NCI-H2107 (cell line): ENCODE data around the gene KCNK16.

Source experiments
- DNase-seq: peaks from one replicate; lab custom pipeline; 2025; lab: John Stamatoyannopoulos, UW

The KCNK16 gene

DNA sequence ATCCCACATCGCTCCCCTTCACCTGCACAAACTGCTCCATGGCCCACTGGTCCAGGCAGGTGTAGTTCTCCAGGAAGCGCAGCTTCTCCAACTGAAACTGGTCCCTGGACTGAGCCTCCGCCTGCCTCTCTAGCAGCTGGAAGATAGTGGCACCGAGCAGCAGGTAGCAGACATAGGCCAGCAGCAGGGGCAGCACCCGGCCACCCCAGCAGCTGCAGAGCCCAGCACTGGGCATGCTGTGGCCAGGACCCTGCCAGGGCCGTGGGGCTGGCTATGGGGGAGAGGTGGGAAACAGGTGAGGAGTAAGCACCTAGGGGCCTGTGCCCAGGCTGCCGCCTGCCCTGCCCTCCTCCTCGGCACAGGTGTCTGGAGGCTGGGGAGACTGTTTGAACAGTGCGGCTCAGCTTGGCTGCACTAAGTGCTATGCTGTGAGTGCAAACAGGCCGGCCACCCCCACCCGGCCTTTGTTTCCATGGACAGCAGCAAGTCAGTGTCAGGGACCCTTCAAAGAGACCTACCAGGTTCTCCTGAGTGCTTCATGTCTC, at the start of gene KCNK16:
TSS of gene KCNK16 (minus strand) at position 397 of the 545 bp plus-strand sequence. CDS start at position 235, 162 bp downstream.
- no peak for DNase-seq

DNA sequence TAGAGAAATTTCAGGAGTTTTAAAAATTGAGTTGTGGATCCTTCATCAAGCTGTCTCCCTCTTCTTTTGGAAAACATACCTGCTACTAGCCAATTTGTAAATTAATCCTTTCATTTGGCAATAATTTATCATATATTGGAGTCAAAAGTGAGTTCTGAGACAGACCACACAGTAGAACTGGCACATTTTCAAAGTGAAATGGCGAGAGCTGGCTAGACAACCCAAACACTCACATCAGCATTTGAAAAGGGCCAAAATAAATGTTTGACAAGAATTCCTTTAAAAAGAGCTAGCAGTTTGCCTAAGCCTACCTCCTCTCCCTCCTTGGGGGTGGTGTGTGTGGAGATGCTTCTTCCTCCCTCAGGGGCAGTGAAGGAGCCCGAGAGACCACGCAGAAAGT, 47.9 kb upstream of the KCNK16 start:
- DNase-seq = no peak

- DNase-seq = no peak
Measured at GRCh38 chr6:39369987-39370386, 47.5 kb upstream of the KCNK16 start.

DNA sequence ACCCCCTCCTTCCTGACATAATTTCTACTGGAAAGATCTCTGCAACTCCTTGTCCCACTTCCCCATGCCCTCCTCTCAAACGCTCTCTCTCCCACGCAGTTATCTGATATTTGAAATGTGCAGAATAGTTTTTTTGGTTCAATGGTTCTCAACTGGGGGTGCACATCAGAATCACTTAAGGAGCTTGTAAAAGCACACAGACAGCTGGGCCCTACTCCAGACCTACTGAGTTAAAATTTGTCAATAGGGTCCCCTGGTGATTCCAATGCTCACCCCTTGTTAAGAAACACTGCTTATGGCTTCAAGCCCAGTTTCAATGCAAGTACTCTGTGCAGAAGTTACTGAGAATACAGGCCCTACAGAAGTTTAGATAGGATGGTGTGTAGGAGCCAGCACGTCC, 45.2 kb upstream of the KCNK16 start:
- DNase-seq = no peak

DNA sequence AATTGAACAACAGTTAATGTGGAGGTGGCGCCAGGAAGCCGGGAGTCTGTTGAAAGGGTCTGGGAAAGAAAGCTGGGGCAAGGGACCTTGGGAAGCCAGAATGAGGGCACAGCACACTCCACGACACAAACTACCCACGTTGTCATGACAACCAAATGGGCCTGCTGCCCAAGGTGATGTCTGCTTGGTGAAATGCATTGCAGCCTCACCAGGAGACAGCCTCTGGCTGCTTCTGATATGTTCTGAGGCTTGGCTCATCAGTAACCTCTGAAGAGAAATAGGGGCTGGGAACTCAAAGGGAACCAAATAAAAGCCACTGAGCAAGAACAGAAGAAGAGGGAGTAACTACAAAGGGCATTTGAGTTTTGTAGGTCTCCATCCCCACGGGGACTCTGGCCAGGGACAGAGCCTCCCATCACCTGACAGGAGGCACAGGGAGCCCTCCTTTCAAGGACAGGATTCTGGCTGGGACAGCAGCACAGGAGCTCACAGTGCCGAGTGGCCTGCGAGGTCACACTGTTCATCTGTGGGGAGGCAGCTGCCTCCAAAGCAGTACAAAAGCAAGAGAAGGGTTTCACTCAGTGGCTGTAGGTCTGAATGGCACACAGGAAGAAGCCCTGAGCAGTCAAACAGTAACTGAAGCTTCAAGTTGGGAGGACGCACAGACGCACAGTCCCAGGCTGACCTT, 44.6 kb upstream of the KCNK16 start:
- no peak for DNase-seq

GRCh38 chr6:39365281-39366074, 43.0 kb upstream of the KCNK16 start:
- no peak for DNase-seq

- DNase-seq = no peak
Measured at GRCh38 chr6:39363280-39363679, 40.8 kb upstream of the KCNK16 start.

DNA sequence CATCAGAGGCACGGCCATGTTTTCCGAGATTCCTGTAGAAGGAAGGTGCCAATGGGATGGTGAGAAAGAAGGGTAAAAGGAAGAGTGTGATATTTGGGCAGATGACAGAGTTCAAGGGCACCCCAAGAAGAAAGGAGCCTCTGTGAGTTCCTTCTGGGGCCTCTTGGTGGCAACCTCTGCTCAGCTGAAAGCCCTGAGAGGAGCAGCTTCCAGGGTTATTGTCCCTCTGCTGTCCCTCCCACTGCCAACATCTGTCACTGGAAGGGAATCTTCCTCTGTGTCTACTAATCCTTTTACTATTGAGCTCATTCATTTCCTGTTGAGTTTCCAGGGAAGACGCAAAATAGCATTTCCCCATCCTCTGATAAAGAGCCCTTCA, 40.0 kb upstream of the KCNK16 start:
- no peak for DNase-seq

- no peak for DNase-seq
Measured at GRCh38 chr6:39361657-39362486, 39.4 kb upstream of the KCNK16 start.

DNA sequence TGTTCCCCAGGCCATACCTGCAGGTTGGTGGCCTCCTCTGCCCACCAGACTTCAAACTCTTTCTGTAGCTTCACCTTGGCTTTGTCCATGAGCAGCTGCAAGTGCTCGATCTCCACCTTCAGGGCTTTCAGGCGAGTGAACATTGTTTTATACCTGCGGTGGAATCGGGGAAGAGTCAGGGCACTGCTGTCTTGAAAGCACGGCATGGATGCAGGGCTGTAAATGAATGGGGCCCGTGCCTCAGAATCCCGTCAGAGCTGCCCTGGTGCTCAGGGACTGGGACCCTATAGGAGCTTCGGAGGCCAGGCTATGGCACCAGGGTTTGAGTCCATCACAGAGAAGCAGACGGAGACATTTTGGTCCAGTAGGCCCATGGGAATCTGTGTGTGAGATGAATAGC, 37.9 kb upstream of the KCNK16 start:
- no peak for DNase-seq

- DNase-seq = no peak
Measured at GRCh38 chr6:39357998-39358686, 35.6 kb upstream of the KCNK16 start.

- no peak for DNase-seq
Measured at GRCh38 chr6:39353698-39354315, 31.3 kb upstream of the KCNK16 start.

DNA sequence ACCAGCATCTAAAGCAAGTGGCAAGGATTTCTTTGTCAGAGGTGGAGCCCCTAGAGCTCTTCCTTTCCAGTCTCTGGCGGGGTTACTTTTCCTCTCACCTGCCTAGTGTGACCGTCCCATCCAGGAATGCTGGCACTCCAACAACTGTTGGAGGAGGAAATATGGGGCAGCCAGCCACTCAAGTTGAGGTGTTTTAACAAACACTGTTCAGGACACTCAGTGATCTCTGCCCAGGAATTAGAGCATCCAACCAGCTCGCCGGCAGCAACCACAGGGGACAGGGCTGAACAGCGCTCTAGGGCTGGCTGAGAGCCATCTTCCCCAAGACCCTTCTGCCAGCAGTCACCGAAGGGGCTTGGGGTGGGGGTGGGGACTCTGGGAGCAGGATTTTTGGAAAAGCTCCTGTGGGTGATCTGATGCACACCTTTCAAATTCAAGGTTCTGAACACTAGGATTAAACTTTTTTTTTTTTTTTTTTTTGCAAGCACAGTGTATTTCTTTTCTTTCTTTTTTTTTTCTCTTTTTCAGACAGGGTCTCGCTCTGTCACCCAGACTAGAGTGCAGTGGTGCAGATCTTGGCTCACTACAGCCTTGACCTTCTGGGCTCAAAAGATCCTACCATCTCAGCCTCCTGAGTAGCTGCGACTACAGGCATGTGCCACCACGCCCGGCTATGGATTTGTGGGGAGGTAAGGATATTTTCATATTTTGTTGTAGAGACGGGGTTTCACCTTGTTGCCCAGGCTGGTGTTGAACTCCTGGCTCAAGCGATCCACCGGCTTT, 28.4 kb upstream of the KCNK16 start:
- DNase-seq = no peak

DNA sequence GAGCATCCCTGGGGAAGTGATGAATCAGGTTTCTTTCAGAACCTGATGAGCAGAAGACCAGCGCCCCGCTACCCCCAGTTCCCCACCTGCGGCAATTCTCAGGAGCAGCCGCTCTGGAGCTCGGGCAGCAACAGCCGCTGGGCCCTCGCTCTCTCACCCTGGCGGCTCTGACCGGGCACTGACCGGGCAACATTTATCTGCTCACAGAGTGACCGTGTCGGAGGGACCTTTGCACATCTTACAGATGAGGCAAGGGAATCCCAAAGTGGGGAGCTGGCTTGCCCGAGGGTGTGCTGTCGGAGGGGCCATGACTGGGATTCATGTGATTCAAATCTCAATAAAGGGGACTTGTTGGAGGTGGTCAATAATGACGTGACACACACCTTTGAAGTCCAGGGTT, 26.2 kb upstream of the KCNK16 start:
- DNase-seq = no peak

DNA sequence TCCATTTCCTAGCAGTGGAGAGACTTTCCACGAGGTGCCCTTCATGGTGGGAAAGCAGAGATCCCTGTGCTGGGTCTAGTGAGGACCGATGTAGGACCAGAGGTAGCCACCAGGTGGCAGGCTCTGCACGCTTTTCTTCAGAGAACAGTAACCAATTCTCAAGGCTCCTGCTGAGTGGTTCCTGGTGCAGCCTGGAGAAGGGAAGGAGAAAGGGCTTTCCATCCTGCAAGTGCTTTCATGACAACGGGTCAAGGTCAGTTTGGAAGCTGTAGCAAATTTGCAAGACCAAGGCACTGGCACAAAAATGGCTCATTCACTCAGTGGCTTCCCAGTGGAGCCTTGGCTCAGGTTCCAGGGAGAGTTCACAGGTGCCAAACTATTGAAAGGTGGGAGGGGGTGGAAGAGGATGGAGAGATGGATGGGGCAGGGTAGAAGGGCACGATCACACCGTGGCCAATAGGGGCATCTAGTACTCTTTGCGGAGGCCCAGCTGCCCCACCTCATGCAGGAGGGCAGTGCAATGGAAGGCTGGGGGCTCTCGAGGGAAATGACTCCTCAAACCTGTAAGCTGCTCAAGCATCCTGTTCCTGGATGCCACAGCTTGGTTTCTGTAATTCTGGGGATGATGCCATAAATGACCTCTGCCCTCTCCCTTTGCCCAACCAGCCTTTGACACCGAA, 25.5 kb upstream of the KCNK16 start:
- DNase-seq = no peak

DNA sequence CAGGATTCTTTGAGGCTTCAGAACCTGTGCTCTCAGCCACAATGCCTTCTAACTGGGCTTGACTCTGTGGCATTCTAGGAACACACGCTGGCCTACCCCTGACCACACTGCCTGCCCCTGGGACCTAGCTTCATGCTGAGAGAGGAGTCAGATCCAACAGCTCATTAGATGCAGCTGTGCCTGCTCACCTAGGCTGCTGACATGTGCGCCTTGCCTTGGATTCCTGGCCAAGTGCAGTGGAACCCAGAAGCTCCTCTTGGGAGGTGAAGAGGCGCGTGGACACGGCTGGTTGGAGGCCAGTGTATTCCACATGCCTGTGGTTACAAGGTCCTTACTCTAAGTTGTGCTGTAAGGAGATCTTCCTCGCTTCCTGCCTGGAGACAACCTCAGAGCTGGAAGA, 24.7 kb upstream of the KCNK16 start:
- no peak for DNase-seq

- no peak for DNase-seq
Measured at GRCh38 chr6:39344821-39345280, 22.3 kb upstream of the KCNK16 start.

DNA sequence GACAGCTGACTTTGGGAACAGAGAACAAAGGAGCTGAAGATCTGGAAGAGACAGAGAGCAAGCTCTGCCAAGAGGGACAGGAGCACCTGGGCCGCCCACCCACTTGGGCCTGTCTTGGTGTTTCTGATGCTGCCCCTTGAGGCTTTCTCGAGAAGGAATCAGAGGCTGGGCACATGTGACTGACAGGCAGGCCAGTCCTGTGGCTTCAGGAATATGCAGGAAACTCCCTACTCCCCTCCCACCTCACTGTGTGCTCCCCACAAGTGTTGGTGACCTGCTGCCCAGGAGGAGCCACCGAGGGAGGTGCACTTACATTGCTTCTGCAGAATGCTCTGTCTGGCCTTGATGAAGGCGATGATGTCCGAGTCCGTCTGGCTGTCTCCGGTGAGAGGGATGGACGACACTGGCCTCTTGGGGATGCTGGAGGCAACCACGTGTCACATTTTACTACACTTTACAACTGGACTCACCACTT, 20.9 kb upstream of the KCNK16 start:
- DNase-seq = no peak

DNA sequence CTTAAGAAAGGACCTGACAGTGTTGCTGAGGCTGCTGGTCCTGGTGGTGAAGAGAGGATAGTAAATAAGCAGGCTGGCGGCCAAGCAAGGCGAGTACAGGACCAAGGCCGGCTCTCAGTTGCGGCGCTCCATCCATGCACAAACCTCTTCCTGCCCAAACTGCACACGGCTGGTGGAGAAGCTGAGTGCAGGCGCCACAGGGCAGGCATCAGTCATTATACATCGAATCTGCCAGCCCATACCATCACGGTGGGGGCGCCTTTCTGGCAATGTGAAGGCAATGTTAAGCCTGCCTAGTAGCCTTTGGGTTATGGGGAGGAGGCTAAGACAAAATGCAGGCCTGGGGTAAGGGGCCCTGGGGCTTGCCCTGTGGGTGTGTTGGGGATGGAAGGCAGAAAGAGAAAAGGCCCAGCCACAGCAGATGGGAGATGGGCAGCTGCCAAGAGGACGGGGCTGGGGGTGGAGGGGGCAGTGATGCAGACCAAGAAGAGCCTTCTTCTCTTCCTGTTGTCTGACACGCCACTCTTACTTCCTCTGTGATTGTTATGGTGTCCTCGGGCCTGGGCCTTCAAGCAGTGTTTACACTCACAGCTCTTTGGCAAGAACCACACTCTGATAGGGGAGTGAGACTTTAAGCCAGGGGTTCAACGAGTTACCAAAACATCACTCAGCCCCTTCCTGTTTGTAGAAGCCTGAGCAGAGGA, 20.3 kb upstream of the KCNK16 start:
- no peak for DNase-seq
